ENCODE data around the gene EFHD2. TPM values are rescaled to one million over a fixed set of nuclear protein-coding genes. Genes with fewer than 3 reads are reported as not detected.

Gene EFHD2
- polyA plus RNA-seq, 1 donor from 2014 or later = 10.3 TPM

DNA sequence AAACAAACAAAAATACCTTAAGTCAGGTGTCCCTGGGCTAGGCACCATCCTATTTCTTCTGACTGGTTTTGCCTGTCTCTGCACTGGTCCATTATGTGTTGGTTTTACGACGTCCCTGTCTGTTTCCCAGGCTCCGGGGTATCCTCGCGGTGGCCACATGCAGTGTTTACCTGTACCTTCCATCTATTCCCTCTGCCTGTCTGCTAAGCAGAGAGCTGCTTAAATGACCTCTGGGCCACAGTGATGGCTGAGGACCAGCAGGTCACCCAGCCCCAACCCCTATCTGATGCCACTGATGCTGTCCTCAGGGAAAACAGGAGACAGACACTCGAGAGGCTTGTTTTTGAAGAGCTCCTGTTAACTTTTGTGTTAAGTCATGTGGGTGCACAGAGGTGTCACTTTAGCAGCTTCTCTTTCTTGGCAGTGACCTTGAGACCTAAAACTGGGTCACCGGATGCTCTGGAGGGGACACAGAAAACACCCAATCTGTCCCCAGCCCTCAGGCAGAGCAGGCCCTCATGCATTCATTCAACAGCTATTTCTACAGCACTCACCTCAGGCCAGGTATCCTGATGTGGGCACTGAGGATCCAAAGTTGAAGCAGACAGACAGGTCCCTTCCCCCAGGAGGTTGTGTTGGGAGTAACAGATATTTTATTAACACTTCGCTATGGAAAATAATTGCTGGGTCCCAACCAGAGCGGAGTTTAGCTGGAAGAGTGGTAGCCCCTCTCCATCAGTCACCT is 4.4 kb upstream of the EFHD2 start:
- no peaks in the 10 kb centered on the region for H3K9me3 ChIP-seq (ENCODE audit: low read length)
- H4K20me1 ChIP-seq (ENCODE audit: insufficient read depth) = no peaks in the 10 kb centered on the region
- no peaks in the 10 kb centered on the region for H3K9me2 ChIP-seq (ENCODE audit: insufficient read depth, low read length)
- TF ChIP-seq, protein P1, sequence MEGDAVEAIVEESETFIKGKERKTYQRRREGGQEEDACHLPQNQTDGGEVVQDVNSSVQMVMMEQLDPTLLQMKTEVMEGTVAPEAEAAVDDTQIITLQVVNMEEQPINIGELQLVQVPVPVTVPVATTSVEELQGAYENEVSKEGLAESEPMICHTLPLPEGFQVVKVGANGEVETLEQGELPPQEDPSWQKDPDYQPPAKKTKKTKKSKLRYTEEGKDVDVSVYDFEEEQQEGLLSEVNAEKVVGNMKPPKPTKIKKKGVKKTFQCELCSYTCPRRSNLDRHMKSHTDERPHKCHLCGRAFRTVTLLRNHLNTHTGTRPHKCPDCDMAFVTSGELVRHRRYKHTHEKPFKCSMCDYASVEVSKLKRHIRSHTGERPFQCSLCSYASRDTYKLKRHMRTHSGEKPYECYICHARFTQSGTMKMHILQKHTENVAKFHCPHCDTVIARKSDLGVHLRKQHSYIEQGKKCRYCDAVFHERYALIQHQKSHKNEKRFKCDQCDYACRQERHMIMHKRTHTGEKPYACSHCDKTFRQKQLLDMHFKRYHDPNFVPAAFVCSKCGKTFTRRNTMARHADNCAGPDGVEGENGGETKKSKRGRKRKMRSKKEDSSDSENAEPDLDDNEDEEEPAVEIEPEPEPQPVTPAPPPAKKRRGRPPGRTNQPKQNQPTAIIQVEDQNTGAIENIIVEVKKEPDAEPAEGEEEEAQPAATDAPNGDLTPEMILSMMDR (IDR thresholded peaks at IDR 0.05; ENCODE audit: poor library complexity, severe bottlenecking) = no peak
- no peak for TF ChIP-seq POLR2AphosphoS5 (IDR thresholded peaks at IDR 0.05)
- TF ChIP-seq, protein P2, sequence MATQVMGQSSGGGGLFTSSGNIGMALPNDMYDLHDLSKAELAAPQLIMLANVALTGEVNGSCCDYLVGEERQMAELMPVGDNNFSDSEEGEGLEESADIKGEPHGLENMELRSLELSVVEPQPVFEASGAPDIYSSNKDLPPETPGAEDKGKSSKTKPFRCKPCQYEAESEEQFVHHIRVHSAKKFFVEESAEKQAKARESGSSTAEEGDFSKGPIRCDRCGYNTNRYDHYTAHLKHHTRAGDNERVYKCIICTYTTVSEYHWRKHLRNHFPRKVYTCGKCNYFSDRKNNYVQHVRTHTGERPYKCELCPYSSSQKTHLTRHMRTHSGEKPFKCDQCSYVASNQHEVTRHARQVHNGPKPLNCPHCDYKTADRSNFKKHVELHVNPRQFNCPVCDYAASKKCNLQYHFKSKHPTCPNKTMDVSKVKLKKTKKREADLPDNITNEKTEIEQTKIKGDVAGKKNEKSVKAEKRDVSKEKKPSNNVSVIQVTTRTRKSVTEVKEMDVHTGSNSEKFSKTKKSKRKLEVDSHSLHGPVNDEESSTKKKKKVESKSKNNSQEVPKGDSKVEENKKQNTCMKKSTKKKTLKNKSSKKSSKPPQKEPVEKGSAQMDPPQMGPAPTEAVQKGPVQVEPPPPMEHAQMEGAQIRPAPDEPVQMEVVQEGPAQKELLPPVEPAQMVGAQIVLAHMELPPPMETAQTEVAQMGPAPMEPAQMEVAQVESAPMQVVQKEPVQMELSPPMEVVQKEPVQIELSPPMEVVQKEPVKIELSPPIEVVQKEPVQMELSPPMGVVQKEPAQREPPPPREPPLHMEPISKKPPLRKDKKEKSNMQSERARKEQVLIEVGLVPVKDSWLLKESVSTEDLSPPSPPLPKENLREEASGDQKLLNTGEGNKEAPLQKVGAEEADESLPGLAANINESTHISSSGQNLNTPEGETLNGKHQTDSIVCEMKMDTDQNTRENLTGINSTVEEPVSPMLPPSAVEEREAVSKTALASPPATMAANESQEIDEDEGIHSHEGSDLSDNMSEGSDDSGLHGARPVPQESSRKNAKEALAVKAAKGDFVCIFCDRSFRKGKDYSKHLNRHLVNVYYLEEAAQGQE (IDR thresholded peaks at IDR 0.05; ENCODE audit: borderline replicate concordance) = no peak
- H3K27ac ChIP-seq (ENCODE audit: low read length) = no peak overlapping the region
- no peaks in the 10 kb centered on the region for H3F3A ChIP-seq (ENCODE audit: insufficient read depth, low read length, poor library complexity, severe bottlenecking)
- no peaks in the 10 kb centered on the region for H3K79me2 ChIP-seq (replicated peaks; ENCODE audit: insufficient read depth, low read length)
- H3K9ac ChIP-seq (ENCODE audit: low read length) = no peak overlapping the region
- no peak overlapping the region for H3K4me3 ChIP-seq (ENCODE audit: low read length)
- H2AFZ ChIP-seq (ENCODE audit: low read depth, low read length) = no peak overlapping the region
- H3K4me2 ChIP-seq (ENCODE audit: low read length) = no peak overlapping the region
- no peaks in the 10 kb centered on the region for H3K27me3 ChIP-seq (ENCODE audit: insufficient read depth, low read depth, low read length)
- no peaks in the 10 kb centered on the region for H3K36me3 ChIP-seq (ENCODE audit: insufficient read depth, low read length)

DNA sequence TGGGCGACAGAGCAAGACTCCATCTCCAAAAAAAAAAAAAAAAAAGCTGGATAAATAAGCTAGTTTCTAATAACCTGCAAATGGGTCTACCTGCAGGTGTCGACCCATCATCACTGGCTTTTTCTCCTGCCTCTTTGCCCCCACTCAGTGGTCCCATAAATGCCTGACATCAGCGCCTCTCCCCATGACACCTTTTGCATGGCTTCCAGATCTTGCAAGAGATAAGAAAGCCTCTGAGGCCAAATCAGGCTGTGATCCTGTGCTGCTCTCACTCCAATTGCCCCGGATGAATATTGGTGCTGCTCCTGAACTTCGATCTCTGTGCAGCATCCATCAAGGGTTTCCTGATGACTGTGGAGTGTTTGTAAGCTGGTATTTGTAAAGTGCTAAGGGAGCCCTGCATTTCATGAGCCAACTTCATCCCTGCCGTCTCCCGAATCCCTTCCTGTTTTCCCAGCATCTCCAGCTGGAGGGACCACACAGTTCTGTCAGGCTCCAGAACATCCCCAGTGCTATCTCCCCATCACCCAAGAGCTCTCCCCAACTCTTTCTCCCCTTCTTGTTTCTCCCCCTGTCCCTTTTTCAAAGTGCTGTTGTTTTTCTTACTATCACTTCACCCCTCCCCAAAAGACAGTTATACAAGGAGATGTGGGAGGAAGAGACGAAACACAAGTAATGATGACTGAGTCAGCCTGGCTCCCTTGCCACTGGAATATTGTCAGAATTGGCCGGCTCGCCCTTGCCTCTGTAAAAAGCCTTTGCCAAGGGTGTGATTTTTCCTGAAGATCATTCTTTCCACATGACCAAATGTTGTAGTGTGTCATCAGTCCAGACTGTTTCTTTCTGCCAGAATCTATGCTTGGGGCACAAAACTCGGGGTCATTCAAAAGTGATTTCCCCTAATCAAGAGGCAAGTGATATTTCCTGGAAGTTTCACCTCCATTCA is 2.8 kb upstream of the EFHD2 start:
- H3F3A ChIP-seq (ENCODE audit: insufficient read depth, low read length, poor library complexity, severe bottlenecking) = no peaks in the 10 kb centered on the region
- H3K9ac ChIP-seq (ENCODE audit: low read length) = no peak overlapping the region
- H3K4me2 ChIP-seq (ENCODE audit: low read length) = no peak overlapping the region
- no peaks in the 10 kb centered on the region for H4K20me1 ChIP-seq (ENCODE audit: insufficient read depth)
- H3K36me3 ChIP-seq (ENCODE audit: insufficient read depth, low read length) = no peaks in the 10 kb centered on the region
- H3K27me3 ChIP-seq (ENCODE audit: insufficient read depth, low read depth, low read length) = no peaks in the 10 kb centered on the region
- H2AFZ ChIP-seq (ENCODE audit: low read depth, low read length) = no peak overlapping the region
- H3K79me2 ChIP-seq (replicated peaks; ENCODE audit: insufficient read depth, low read length) = no peaks in the 10 kb centered on the region
- H3K27ac ChIP-seq (ENCODE audit: low read length) = no peak overlapping the region
- no peak overlapping the region for H3K4me3 ChIP-seq (ENCODE audit: low read length)
- no peaks in the 10 kb centered on the region for H3K9me3 ChIP-seq (ENCODE audit: low read length)
- no peak for TF ChIP-seq RAD21 (conservative IDR thresholded peaks at IDR 0.05)
- TF ChIP-seq, protein P1 (IDR thresholded peaks at IDR 0.05; ENCODE audit: poor library complexity, severe bottlenecking) = no peak
- TF ChIP-seq, protein P2 (IDR thresholded peaks at IDR 0.05; ENCODE audit: borderline replicate concordance) = no peak
- TF ChIP-seq SMC3 (conservative IDR thresholded peaks at IDR 0.05; ENCODE audit: poor library complexity) = no peak
- no peak for TF ChIP-seq EZH2 (IDR thresholded peaks at IDR 0.05; ENCODE audit: borderline replicate concordance, insufficient read depth, low read length, poor library complexity, severe bottlenecking)
- no peak for TF ChIP-seq EP300 (conservative IDR thresholded peaks at IDR 0.05; ENCODE audit: poor library complexity, severe bottlenecking)
- no peak for TF ChIP-seq TAF1 (IDR thresholded peaks at IDR 0.05; ENCODE audit: low read depth)
- no peak for TF ChIP-seq MXI1 (conservative IDR thresholded peaks at IDR 0.05; ENCODE audit: poor library complexity, severe bottlenecking)
- TF ChIP-seq POLR2AphosphoS5 (IDR thresholded peaks at IDR 0.05) = no peak
- no peaks in the 10 kb centered on the region for H3K9me2 ChIP-seq (ENCODE audit: insufficient read depth, low read length)

Data from neural cell (in vitro differentiated cells).